Muscle layer of colon (tissue), 2 donors: ENCODE data around the gene WDR90.
"Not testable (repeated sequence)": the region's sequence is repeated elsewhere in the genome, so short reads cannot be mapped to it uniquely, and the experiment has no call there.

Source experiments
- H3K27ac ChIP-seq: one replicate; pipeline ENCODE4 v1.7.0; 2013; ENCODE audit warnings: low read depth, mild to moderate bottlenecking, low read length, moderate library complexity
- H3K27me3 ChIP-seq, 2 donors: one replicate each; pipeline ENCODE4 v1.7.0; 2013; ENCODE audit warnings: low read length in 2 of 2, mild to moderate bottlenecking in 2 of 2; ENCODE audit not compliant: insufficient read depth in 2 of 2, control insufficient read depth in 1 of 2
- H3K36me3 ChIP-seq: one replicate; pipeline ENCODE4 v1.7.0; 2013; ENCODE audit warnings: mild to moderate bottlenecking, low read length; ENCODE audit not compliant: insufficient read depth
- H3K4me1 ChIP-seq: one replicate; pipeline ENCODE4 v1.7.0; 2013; ENCODE audit warnings: mild to moderate bottlenecking, low read length; ENCODE audit not compliant: insufficient read depth
- H3K4me3 ChIP-seq, 2 donors: one replicate each; pipeline ENCODE4 v1.7.0; 2013; ENCODE audit warnings: low read length in 2 of 2, low read depth in 1 of 2, mild to moderate bottlenecking in 1 of 2, moderate library complexity in 1 of 2
- H3K9ac ChIP-seq: one replicate; pipeline ENCODE4 v1.7.0; 2013; ENCODE audit warnings: low read length
- H3K9me3 ChIP-seq: one replicate; pipeline ENCODE4 v1.7.0; 2013; ENCODE audit warnings: mild to moderate bottlenecking, low read length
- donor health status: abdominal sarcoma.
- donor health status: Adenocarcinoma of cecum.

The WDR90 gene

DNA sequence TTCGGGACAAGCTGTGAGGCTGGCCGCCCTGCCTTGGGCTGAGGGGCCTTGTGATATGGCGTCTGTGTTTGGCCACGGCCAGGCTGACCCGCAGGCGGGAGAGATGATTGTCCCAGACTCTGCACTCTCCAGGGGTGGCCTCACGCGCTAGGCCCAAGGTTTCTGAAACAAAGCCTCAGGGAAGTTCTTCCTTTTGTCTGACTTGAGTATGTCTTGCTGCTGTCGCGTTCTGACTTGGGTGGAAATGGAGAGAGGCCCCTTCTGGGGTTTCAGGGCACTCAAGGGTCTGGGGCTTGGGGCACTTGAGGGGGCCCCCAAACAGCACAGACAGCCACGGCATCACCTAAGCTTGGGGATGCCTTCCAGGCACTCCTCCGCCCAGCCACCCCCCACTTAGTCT lies 61.9 kb downstream of the WDR90 start:
- no peaks in the 10 kb centered on the region for H3K36me3 ChIP-seq
- H3K9me3 ChIP-seq = no peaks in the 10 kb centered on the region
- no peak overlapping the region for H3K4me3 ChIP-seq
- H3K27ac ChIP-seq = no peak overlapping the region
- H3K27me3 ChIP-seq = peaks cover 45 to 65% of the 10 kb centered on the region in 2 donors
- peaks cover 9% of the 10 kb centered on the region for H3K4me1 ChIP-seq
- H3K9ac ChIP-seq = no peak overlapping the region

DNA sequence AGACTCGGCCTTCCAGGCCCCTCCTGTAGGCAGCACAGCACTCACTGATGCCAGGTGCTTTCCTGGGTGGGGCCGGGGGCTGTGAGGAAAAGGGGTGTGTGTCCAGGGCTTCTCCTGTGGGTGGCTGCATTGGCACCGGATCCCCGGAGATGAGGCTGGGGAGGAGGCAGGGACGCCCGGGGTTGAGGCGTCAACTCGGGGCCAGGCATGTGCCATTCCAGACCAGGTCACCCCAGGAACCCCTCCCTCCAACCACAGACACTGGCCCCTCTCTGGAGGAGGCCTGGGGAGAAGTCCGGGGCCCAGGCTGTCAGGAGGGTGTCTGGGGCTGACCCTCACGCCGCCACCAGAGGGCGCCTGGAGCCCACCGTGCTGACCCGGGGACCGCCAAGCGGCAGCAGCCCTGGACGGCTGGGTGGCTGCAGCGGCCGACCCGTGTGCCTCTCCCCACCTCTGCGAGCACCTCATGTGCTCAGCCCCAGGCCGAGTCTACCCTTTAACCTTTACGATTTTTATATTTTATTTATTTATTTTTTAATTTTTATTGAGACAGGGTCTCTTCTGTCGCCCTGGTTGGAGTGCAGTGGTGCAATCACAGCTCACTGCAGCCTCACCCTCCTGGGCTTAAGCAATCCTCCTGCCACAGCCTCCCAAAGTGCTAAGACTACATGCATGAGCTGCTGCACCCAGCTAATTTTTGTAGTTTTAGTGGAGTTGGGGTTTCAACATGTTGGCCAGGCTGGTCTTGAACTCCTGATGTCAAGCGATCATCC lies 62.6 kb downstream of the WDR90 start:
- Histone ChIP-seq H3K4me1 (peaks cover 15% of the 10 kb centered on the region), H3K27me3 (peaks cover 45 to 65% of the 10 kb centered on the region in 2 donors), H3K27ac (no peak overlapping the region), H3K9ac (no peak overlapping the region), H3K36me3 (no peaks in the 10 kb centered on the region), H3K9me3 (no peaks in the 10 kb centered on the region), H3K4me3 (no peak overlapping the region)

- H3K36me3 ChIP-seq, H3K9ac ChIP-seq, H3K9me3 ChIP-seq, H3K27ac ChIP-seq, H3K4me3 ChIP-seq: not testable (repeated sequence)
- H3K4me1 ChIP-seq = peaks cover 15% of the 10 kb centered on the region
- H3K27me3 ChIP-seq = peaks cover 37 to 59% of the 10 kb centered on the region in 2 donors
Measured at GRCh38 chr16:712740-713250, 63.6 kb downstream of the WDR90 start.

GRCh38 chr16:714079-714478 lies 64.9 kb downstream of the WDR90 start:
- Histone ChIP-seq H3K9me3 (no peaks in the 10 kb centered on the region), H3K4me1 (peaks cover 15% of the 10 kb centered on the region), H3K27me3 (peaks cover 24 to 46% of the 10 kb centered on the region in 2 donors), H3K36me3 (no peaks in the 10 kb centered on the region), H3K27ac (no peak overlapping the region), H3K9ac (no peak overlapping the region), H3K4me3 (no peak overlapping the region)

DNA sequence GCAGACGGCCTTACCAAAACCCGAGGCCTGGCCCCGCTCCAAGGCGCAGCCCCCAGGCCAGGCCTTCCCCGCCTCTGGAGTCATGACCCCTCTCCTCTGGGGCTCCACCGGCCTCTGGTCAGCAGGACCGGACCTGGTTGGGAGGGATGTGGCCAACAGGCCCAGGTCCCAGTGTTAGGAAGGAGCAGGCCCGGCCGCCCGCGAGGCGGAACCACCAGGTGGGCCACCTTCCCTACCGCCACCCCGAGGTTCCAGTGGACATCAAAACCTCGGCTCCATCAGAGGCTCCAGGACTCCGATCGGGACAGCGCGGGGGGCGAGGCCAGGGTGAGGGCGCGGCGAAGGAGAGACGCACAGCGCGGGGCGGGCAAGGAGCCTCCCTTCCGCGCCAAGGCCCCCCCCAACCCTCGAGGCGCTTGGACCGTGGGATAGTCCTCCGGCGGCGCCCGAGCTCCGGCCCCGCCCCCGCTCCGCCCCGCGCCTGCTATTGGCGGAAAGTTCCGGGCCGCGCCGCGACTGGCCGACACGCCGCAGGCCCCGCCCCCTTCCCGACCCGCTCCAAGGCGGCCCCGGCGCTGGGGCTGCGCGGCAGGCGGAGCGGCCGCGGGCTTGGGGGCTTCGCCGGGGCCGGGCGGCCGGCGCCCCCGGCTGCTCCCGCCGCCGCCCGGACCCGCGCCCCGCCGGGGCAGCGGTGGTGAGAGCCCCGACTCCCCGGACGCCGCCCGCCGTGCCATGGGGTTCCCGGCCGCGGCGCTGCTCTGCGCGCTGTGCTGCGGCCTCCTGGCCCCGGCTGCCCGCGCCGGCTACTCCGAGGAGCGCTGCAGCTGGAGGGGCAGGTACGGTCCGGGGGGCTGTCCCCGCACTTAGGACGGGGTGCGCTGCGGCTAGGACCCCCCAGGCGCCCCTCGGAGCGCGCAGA lies 65.7 kb downstream of the WDR90 start, which contains the start of gene METRN:
Gene METRN (plus strand): TSS at position 561 of the 919 bp plus-strand sequence. CDS start 172 bp downstream, at position 733.
- H3K4me3 ChIP-seq = peak within 1 kb of the TSS; percentile 49 to 53
- H3K27ac ChIP-seq = no peak within 1 kb of the TSS
- H3K36me3 ChIP-seq = no peaks in the 10 kb centered on the region
- no peak within 1 kb of the TSS for H3K9ac ChIP-seq
- H3K4me1 ChIP-seq = peaks cover 21% of the 10 kb centered on the region
- H3K9me3 ChIP-seq = no peaks in the 10 kb centered on the region
- peaks cover 17 to 39% of the 10 kb centered on the region in 2 donors for H3K27me3 ChIP-seq

DNA sequence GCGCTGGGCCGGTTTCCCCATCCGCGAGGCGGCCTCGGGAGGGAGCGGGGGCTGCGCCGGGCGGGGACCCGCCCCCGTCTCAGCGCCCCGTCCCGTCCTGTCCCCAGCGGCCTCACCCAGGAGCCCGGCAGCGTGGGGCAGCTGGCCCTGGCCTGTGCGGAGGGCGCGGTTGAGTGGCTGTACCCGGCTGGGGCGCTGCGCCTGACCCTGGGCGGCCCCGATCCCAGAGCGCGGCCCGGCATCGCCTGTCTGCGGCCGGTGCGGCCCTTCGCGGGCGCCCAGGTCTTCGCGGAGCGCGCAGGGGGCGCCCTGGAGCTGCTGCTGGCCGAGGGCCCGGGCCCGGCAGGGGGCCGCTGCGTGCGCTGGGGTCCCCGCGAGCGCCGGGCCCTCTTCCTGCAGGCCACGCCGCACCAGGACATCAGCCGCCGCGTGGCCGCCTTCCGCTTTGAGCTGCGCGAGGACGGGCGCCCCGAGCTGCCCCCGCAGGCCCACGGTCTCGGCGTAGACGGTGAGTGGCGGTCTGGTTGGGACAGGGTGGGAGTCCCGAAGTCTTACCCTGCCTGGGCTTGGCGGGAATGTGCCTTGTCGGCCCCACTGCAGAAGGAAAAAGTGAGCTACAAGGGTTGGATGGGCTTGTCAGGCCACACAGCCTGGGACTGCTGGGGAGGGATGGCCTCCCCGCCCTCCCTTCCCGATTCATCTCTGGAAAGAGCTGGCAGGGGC lies 66.5 kb downstream of the WDR90 start:
- no peaks in the 10 kb centered on the region for H3K36me3 ChIP-seq
- H3K27ac ChIP-seq = no peak overlapping the region
- peaks cover 9 to 31% of the 10 kb centered on the region in 2 donors for H3K27me3 ChIP-seq
- peak overlapping the region; percentile 49 to 53 for H3K4me3 ChIP-seq
- no peak overlapping the region for H3K9ac ChIP-seq
- H3K9me3 ChIP-seq = no peaks in the 10 kb centered on the region
- peaks cover 28% of the 10 kb centered on the region for H3K4me1 ChIP-seq

DNA sequence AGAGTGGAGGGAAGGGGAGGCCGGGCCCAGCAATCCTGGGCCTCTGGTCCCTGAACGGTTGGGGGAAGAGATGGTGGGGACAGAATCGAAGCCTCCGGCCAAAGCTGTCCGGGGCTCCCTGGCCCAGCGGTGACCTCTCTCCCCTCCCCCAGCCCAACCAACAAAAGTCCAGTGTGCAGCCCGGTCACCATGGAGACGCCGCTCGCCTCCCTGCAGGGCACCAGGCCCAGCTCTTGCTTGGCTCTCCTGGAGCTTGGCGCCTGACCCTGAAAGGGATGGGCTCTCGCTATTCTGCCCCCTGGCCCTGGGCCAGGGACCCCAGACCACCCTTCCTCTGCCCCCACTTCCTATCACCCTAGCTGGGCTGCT lies 67.0 kb downstream of the WDR90 start:
- H3K36me3 ChIP-seq = no peaks in the 10 kb centered on the region
- no peak overlapping the region for H3K9ac ChIP-seq
- peaks cover 4 to 25% of the 10 kb centered on the region in 2 donors for H3K27me3 ChIP-seq
- H3K27ac ChIP-seq = no peak overlapping the region
- peak overlapping the region; percentile 49 to 53 for H3K4me3 ChIP-seq
- no peaks in the 10 kb centered on the region for H3K9me3 ChIP-seq
- H3K4me1 ChIP-seq = peaks cover 28% of the 10 kb centered on the region

DNA sequence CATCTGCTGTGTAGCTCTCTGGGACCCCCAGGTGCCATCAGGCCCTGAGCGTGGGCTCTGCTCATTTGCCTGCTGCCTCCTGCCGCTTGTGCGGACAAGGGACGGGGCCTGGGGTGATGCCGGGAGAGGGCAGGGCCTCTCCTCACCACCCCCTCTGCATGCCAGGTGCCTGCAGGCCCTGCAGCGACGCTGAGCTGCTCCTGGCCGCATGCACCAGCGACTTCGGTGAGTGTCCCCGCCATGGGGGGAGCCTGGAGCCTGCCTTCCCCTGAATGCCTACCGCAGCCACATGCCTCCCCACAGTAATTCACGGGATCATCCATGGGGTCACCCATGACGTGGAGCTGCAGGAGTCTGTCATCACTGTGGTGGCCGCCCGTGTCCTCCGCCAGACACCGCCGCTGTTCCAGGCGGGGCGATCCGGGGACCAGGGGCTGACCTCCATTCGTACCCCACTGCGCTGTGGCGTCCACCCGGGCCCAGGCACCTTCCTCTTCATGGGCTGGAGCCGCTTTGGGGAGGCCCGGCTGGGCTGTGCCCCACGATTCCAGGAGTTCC lies 67.7 kb downstream of the WDR90 start:
- H3K36me3 ChIP-seq = no peaks in the 10 kb centered on the region
- peaks cover 32% of the 10 kb centered on the region for H3K4me1 ChIP-seq
- H3K27me3 ChIP-seq = peaks cover 0 to 20% of the 10 kb centered on the region in 2 donors
- peak overlapping the region in 1 of 2 donors; percentile 53 for H3K4me3 ChIP-seq
- no peak overlapping the region for H3K27ac ChIP-seq
- H3K9me3 ChIP-seq = no peaks in the 10 kb centered on the region
- no peak overlapping the region for H3K9ac ChIP-seq
